ENCODE results near the gene ELK1.

- TF ChIP-seq CTCF (IDR thresholded peaks at IDR 0.05) (no peak), POLR2A (IDR thresholded peaks at IDR 0.05) (no peak)
Observed at GRCh38 chrX:47610511-47610910, 39.9 kb downstream of the ELK1 start.

All from testis (tissue), 2 donors.